Retinal pigment epithelial cell (primary cell): Measurements from ENCODE around the gene SGMS1.

ENCODE experiments used
- DNase-seq: peaks from one replicate; pipeline ENCODE4 v3.0.0-alpha.2; 2010; ENCODE audit warnings: low read depth
- H3K4me3 ChIP-seq: 2 replicates; pipeline ENCODE4 v1.5.1; 2011; ENCODE audit warnings: mild to moderate bottlenecking, low read length, control low read depth, moderate library complexity
- CTCF ChIP-seq: conservative IDR thresholded peaks from 2 replicates; pipeline ENCODE4 v1.5.1; 2011; ENCODE audit warnings: low read depth, low read length, control low read depth, inconsistent platforms

The SGMS1 gene

GRCh38 chr10:50596897-50597296 lies 26.9 kb downstream of the SGMS1 start:
- no peak overlapping the region for H3K4me3 ChIP-seq
- no peak for DNase-seq
- no peak for TF ChIP-seq CTCF

GRCh38 chr10:50596456-50596855 lies 27.3 kb downstream of the SGMS1 start:
- H3K4me3 ChIP-seq, result no peak overlapping the region
- DNase-seq, result no peak
- no peak for TF ChIP-seq CTCF

- TF ChIP-seq CTCF, result no peak
- DNase-seq, result no peak
- no peak overlapping the region for H3K4me3 ChIP-seq
These were observed 28.0 kb downstream of the SGMS1 start for GRCh38 chr10:50595785-50596184.

- no peak overlapping the region for H3K4me3 ChIP-seq
- TF ChIP-seq CTCF, result no peak
- DNase-seq, result no peak
These were observed 30.0 kb downstream of the SGMS1 start for GRCh38 chr10:50593523-50594376.

- TF ChIP-seq CTCF, result no peak
- DNase-seq, result no peak
- H3K4me3 ChIP-seq, result no peak overlapping the region
These were observed 30.8 kb downstream of the SGMS1 start for GRCh38 chr10:50592961-50593418.

- TF ChIP-seq CTCF, result no peak
- no peak overlapping the region for H3K4me3 ChIP-seq
- no peak for DNase-seq
These were observed 32.8 kb downstream of the SGMS1 start for GRCh38 chr10:50590935-50591334.

GRCh38 chr10:50586740-50587088 lies 37.0 kb downstream of the SGMS1 start:
- no peak for DNase-seq
- no peak overlapping the region for H3K4me3 ChIP-seq
- TF ChIP-seq CTCF, result no peak
